Stomach (tissue), 4 donors: ENCODE results near the gene PURB.

Experiments used
- CTCF ChIP-seq, 7 experiments: fragments of 450-650 bp in 4 of 7; fragments of 200-600 bp in 3 of 7; sonication (generic) in 3 of 7; IDR thresholded peaks; one replicate each; pipeline ENCODE4 v1.5.1; 2016 to 2019; ENCODE audit warnings: antibody characterized with exemption in 7 of 7, control low read depth in 2 of 7, mild to moderate bottlenecking in 1 of 7
- EP300 ChIP-seq: sonication (generic); formaldehyde crosslinking; IDR thresholded peaks from one replicate; pipeline ENCODE4 v1.6.1; 2017; ENCODE audit warnings: antibody characterized with exemption
- POLR2A ChIP-seq, 4 donors: fragments of 450-650 bp; IDR thresholded peaks; one replicate each; pipeline ENCODE4 v1.6.1; 2016; ENCODE audit warnings: antibody characterized with exemption in 4 of 4, control low read depth in 2 of 4, mild to moderate bottlenecking in 1 of 4, moderate library complexity in 1 of 4

DNA sequence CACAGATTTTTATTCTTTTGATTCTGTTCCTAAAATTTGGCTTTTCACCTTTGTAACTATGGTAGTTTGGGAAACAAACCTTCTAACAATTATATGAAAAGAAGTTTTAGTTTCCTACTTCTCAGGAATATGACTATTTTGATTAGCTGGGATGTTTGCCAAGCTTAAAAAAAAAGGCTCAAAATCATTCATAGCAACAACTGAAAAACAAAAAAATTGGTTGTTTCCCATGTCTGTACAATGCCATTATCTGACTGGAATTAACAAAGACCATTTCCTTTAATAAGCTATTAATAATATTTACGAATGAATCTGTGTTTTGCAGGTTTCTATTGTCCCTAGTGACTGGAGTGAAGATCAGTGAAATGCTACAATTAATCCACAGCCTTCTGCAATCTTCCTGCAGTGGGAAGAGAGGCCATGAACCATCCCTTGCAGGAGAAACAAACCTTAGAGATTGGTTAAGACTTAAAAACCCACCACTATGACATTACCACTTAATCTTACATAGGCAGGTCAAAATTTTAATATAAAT, 4.2 kb downstream of the PURB start:
- TF ChIP-seq EP300, result no peak
- TF ChIP-seq POLR2A (IDR thresholded peaks at IDR 0.05), result no peak
- no peak for TF ChIP-seq CTCF (IDR thresholded peaks at IDR 0.05)
